GM12801 (cell line): ENCODE data around the gene SAFB2.

ENCODE experiments used
- CTCF ChIP-seq: IDR thresholded peaks from one replicate; pipeline ENCODE4 v1.5.1; 2011; ENCODE audit warnings: control low read depth; ENCODE audit not compliant: insufficient read length; ENCODE audit errors: extremely low read depth

Gene SAFB2

GRCh38 chr19:5586300-5587070 is 36.1 kb downstream of the SAFB2 start:
- TF ChIP-seq CTCF: no peak

GRCh38 chr19:5585461-5586299 is 36.9 kb downstream of the SAFB2 start:
- no peak for TF ChIP-seq CTCF

GRCh38 chr19:5580161-5580571 is 42.4 kb downstream of the SAFB2 start:
- TF ChIP-seq CTCF: no peak

GRCh38 chr19:5579697-5580096 is 42.9 kb downstream of the SAFB2 start:
- TF ChIP-seq CTCF: no peak

- no peak for TF ChIP-seq CTCF
These were observed 43.3 kb downstream of the SAFB2 start for GRCh38 chr19:5579286-5579685.

- no peak for TF ChIP-seq CTCF
These were observed 44.3 kb downstream of the SAFB2 start for GRCh38 chr19:5578097-5578846.

- no peak for TF ChIP-seq CTCF
These were observed 47.0 kb downstream of the SAFB2 start for GRCh38 chr19:5575590-5575989.
